B cell (primary cell): ENCODE data around the gene RLN3.

Source experiments
- CTCF ChIP-seq: fragments of 200-600 bp; IDR thresholded peaks from one replicate; pipeline ENCODE4 v1.8.0; 2022; ENCODE audit warnings: antibody characterized with exemption, mild to moderate bottlenecking
- EZH2 ChIP-seq: IDR thresholded peaks from 2 replicates; pipeline ENCODE4 v1.6.1; 2012; ENCODE audit warnings: borderline replicate concordance, low read depth, mild to moderate bottlenecking, moderate library complexity, low read length; ENCODE audit not compliant: insufficient read depth, poor library complexity, severe bottlenecking

GRCh38 chr19:14062558-14062855 lies 34.6 kb downstream of the RLN3 start:
- TF ChIP-seq EZH2 (no peak), CTCF (no peak)
